ENCODE measurements around the gene LDHAL6A. TPM values are rescaled to one million over a fixed set of nuclear protein-coding genes. Genes with fewer than 3 reads are reported as not detected.

Gene LDHAL6A
- total and polyA plus RNA-seq, 7 donors, result 0.03 TPM; not detected in 6

DNA sequence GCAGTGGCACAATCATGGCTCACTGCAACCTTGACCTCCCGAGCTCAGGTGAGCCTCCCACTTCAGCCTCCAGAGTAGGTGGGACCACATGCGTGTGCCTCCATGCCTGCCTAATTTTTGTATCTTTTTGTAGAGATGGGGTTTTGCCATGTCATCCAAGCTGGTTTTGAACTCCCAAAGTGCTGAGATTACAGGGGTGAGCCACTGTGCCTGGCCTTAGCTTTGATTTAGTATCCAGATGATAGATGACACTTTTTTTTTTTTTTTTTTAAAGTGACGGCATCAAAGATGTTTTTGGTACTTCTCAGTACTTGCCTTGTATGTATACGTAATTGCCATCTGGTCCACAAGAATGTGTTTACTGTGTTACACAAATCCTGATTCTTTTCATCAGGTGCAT is 23.4 kb downstream of the LDHAL6A start:
- TF ChIP-seq, protein P1, sequence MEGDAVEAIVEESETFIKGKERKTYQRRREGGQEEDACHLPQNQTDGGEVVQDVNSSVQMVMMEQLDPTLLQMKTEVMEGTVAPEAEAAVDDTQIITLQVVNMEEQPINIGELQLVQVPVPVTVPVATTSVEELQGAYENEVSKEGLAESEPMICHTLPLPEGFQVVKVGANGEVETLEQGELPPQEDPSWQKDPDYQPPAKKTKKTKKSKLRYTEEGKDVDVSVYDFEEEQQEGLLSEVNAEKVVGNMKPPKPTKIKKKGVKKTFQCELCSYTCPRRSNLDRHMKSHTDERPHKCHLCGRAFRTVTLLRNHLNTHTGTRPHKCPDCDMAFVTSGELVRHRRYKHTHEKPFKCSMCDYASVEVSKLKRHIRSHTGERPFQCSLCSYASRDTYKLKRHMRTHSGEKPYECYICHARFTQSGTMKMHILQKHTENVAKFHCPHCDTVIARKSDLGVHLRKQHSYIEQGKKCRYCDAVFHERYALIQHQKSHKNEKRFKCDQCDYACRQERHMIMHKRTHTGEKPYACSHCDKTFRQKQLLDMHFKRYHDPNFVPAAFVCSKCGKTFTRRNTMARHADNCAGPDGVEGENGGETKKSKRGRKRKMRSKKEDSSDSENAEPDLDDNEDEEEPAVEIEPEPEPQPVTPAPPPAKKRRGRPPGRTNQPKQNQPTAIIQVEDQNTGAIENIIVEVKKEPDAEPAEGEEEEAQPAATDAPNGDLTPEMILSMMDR (IDR thresholded peaks at IDR 0.05), result no peak
- H3K4me3 ChIP-seq, result no peak overlapping the region
- no peak overlapping the region for H3K27ac ChIP-seq
- H3K9me3 ChIP-seq, result no peaks in the 10 kb centered on the region
- peaks cover 26 to 93% of the 10 kb centered on the region in 2 donors for H3K36me3 ChIP-seq (ENCODE audit: insufficient read depth in 1 of 2, low read depth in 1 of 2)
- WGBS, 3 donors, result 93 to 97% (median 94%) methylated on average over 4 of the region's 4 CpGs
- no peak for DNase-seq
- no peaks in the 10 kb centered on the region for H3K27me3 ChIP-seq (ENCODE audit: insufficient read depth in 3 of 3, low read length in 2 of 3)
- intact Hi-C loops (cut with DNase I), result loop anchor here in 1 of 2 donors (10.0 kb wide), 1 partner anchor 144 kb away; no protein-coding TSS in a partner anchor
- no peaks in the 10 kb centered on the region for H3K4me1 ChIP-seq
- ATAC-seq, result no peak

DNA sequence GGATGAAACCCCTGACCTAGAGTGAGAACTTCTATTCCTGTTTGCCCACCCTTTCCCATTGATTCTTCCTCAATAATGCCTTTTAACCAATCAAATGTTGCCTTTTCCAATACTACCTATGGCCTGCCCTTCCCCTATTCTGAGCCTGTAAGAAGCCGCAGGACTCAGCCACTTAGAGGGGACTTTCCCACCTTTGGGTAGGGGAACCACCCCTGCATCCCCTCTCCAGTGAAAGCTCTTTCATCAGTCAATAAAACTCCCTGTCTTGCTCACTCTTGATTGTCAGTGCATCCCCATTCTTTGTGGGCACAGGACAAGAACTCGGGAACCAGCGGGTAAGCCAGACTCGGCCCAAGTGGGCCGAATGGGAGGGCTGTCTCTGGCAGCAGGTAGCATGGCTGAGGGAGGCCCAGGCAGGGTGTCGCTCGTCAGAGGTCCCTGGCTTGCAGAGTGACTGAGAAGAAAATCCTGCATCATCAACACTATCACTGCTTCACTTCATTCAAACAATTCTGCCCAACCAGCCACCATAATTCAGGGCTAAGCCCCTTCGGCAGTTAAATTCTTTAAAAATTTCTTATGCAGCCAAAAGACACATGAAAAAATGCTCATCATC is 30.4 kb downstream of the LDHAL6A start:
- TF ChIP-seq, protein P1 (IDR thresholded peaks at IDR 0.05), result no peak
- intact Hi-C loops (cut with DNase I), result loop anchor here in 1 of 2 donors (10.0 kb wide), 1 partner anchor 191 kb away; no protein-coding TSS in a partner anchor
- no peaks in the 10 kb centered on the region for H3K4me1 ChIP-seq
- H3K9me3 ChIP-seq, result no peaks in the 10 kb centered on the region
- H3K36me3 ChIP-seq (ENCODE audit: insufficient read depth in 1 of 2, low read depth in 1 of 2), result peaks cover 7 to 87% of the 10 kb centered on the region in 2 donors
- no peak overlapping the region for H3K4me3 ChIP-seq
- no peak for DNase-seq
- 93 to 96% (median 95%) methylated on average over 8 of the region's 8 CpGs for WGBS, 3 donors
- no peak overlapping the region for H3K27ac ChIP-seq
- ATAC-seq, result no peak
- no peaks in the 10 kb centered on the region for H3K27me3 ChIP-seq (ENCODE audit: insufficient read depth in 3 of 3, low read length in 2 of 3)

- Histone ChIP-seq H3K9me3 (no peaks in the 10 kb centered on the region), H3K27me3 (ENCODE audit: insufficient read depth in 3 of 3, low read length in 2 of 3) (no peaks in the 10 kb centered on the region), H3K4me1 (peaks cover 13% of the 10 kb centered on the region), H3K36me3 (ENCODE audit: insufficient read depth in 1 of 2, low read depth in 1 of 2) (peaks cover 0 to 77% of the 10 kb centered on the region in 2 donors), H3K4me3 (no peak overlapping the region), H3K27ac (no peak overlapping the region)
- DNase-seq (no peak), ATAC-seq (no peak)
- intact Hi-C loops (cut with DNase I), result no loop called here
- WGBS, 3 donors, result 37 to 77% (median 40%) methylated on average over 1 of the region's 1 CpG
- TF ChIP-seq, protein P1 (IDR thresholded peaks at IDR 0.05), result no peak
These were observed 34.7 kb downstream of the LDHAL6A start for GRCh38 chr11:18490319-18490718.

- ATAC-seq (no peak), DNase-seq (no peak)
- Histone ChIP-seq H3K4me1 (peaks cover 13% of the 10 kb centered on the region), H3K4me3 (no peak overlapping the region), H3K36me3 (ENCODE audit: insufficient read depth in 1 of 2, low read depth in 1 of 2) (peaks cover 0 to 72% of the 10 kb centered on the region in 2 donors), H3K27me3 (ENCODE audit: insufficient read depth in 3 of 3, low read length in 2 of 3) (no peaks in the 10 kb centered on the region), H3K27ac (no peak overlapping the region), H3K9me3 (no peaks in the 10 kb centered on the region)
- TF ChIP-seq, protein P1 (IDR thresholded peaks at IDR 0.05), result no peak
- intact Hi-C loops (cut with DNase I), result no loop called here
- WGBS, 3 donors, result 87 to 92% (median 92%) methylated on average over 15 of the region's 15 CpGs
These were observed 35.3 kb downstream of the LDHAL6A start for GRCh38 chr11:18490736-18491485.
